Measurements from ENCODE around the gene ATG7.

Gene ATG7

DNA sequence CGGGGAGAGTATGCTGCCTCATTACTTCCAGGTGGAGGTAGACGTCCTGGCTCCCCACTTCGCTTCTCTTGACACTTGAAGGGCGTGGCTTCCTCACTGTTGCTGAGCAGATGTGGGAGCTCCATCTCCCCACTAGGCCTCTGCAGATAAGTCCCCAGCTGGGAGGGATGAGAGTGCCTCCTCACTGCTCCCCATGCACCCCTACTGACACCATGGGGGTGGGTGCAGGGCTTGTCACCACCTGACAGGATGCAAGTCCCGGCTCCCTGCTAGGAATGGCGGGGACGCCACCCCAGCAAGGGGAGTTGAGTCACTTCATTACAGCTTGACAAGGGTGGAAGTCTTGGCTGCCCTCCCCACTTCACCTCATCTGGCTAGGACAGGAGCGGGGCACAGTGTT, 36.8 kb upstream of the ATG7 start:
- no peak overlapping the region for H2AFZ ChIP-seq (ENCODE audit: low read depth, low read length, severe bottlenecking)
- no peak overlapping the region for H3K9ac ChIP-seq (ENCODE audit: low read length)
- H3F3A ChIP-seq (ENCODE audit: insufficient read depth): no peaks in the 10 kb centered on the region
- H3K27ac ChIP-seq (ENCODE audit: low read depth, low read length): no peak overlapping the region
- H3K36me3 ChIP-seq (ENCODE audit: low read length): no peaks in the 10 kb centered on the region
- H3K9me2 ChIP-seq (replicated peaks; ENCODE audit: insufficient read depth, low read length): no peaks in the 10 kb centered on the region
- TF ChIP-seq, protein P1, sequence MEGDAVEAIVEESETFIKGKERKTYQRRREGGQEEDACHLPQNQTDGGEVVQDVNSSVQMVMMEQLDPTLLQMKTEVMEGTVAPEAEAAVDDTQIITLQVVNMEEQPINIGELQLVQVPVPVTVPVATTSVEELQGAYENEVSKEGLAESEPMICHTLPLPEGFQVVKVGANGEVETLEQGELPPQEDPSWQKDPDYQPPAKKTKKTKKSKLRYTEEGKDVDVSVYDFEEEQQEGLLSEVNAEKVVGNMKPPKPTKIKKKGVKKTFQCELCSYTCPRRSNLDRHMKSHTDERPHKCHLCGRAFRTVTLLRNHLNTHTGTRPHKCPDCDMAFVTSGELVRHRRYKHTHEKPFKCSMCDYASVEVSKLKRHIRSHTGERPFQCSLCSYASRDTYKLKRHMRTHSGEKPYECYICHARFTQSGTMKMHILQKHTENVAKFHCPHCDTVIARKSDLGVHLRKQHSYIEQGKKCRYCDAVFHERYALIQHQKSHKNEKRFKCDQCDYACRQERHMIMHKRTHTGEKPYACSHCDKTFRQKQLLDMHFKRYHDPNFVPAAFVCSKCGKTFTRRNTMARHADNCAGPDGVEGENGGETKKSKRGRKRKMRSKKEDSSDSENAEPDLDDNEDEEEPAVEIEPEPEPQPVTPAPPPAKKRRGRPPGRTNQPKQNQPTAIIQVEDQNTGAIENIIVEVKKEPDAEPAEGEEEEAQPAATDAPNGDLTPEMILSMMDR (IDR thresholded peaks at IDR 0.05; ENCODE audit: insufficient read depth, low read length, poor library complexity, severe bottlenecking): no peak
- TF ChIP-seq EZH2phosphoT487 (conservative IDR thresholded peaks at IDR 0.05; ENCODE audit: low read length): no peak
- H3K4me3 ChIP-seq (ENCODE audit: insufficient read depth, low read length, poor library complexity, severe bottlenecking): no peak overlapping the region
- no peaks in the 10 kb centered on the region for H3K79me2 ChIP-seq (ENCODE audit: insufficient read depth, low read length)
- H3K9me3 ChIP-seq (ENCODE audit: insufficient read depth, low read length): 0 out of 2 replicates have a peak, but pooled peaks cover 4% of the 10 kb centered on the region
- H3K27me3 ChIP-seq (ENCODE audit: low read length): no peaks in the 10 kb centered on the region
- H3K4me2 ChIP-seq (ENCODE audit: low read depth, low read length, poor library complexity, severe bottlenecking): no peak overlapping the region
- no peaks in the 10 kb centered on the region for H4K20me1 ChIP-seq (ENCODE audit: low read depth, low read length)

DNA sequence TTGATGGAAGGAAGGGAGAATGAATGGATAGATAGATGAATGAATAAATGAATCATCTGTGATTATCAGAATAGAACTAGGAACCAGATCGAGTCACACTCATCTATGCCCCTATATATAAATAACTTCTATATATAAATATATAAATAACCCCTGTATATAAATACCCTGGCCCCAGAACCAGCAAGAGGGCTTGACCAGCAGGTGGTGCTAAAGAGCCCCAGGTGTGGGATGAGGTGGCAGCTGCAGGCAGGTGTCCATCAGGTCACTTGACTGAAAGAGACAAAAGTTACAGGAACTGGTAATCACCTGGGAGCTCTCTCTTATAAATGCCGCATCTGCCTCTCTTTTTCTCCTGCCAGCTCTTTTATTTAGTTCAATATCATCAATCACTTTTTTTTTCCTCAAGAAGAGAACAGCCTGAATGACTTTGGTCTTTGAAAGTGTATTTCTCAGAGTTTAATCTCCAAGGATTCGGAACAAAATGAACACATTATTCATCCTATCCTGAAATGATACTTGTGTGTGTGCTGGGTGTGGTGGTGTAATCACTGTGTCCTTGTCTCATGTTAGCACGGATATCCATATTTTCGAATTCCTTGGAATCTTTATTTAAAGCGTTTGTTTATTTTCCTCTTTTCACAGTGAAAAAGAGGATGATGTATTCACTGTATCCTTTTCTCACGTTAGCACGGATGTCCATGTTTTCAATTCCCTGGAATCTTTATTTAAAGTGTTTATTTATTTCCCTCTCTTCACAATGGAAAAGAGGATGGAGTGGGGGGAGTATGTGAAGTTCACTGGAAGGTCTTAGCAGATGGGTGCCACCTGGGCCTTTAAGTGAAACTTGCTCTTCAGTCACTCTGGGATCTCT, 35.4 kb upstream of the ATG7 start:
- H3K9ac ChIP-seq (ENCODE audit: low read length): no peak overlapping the region
- H3K4me2 ChIP-seq (ENCODE audit: low read depth, low read length, poor library complexity, severe bottlenecking): no peak overlapping the region
- H3K4me3 ChIP-seq (ENCODE audit: insufficient read depth, low read length, poor library complexity, severe bottlenecking): no peak overlapping the region
- H4K20me1 ChIP-seq (ENCODE audit: low read depth, low read length): no peaks in the 10 kb centered on the region
- TF ChIP-seq, protein P1 (IDR thresholded peaks at IDR 0.05; ENCODE audit: insufficient read depth, low read length, poor library complexity, severe bottlenecking): peak; percentile 88
- TF ChIP-seq EZH2phosphoT487 (conservative IDR thresholded peaks at IDR 0.05; ENCODE audit: low read length): no peak
- 0 out of 2 replicates have a peak, but pooled peaks cover 4% of the 10 kb centered on the region for H3K9me3 ChIP-seq (ENCODE audit: insufficient read depth, low read length)
- H3K27ac ChIP-seq (ENCODE audit: low read depth, low read length): no peak overlapping the region
- H3K79me2 ChIP-seq (ENCODE audit: insufficient read depth, low read length): no peaks in the 10 kb centered on the region
- H3K36me3 ChIP-seq (ENCODE audit: low read length): no peaks in the 10 kb centered on the region
- H3F3A ChIP-seq (ENCODE audit: insufficient read depth): no peaks in the 10 kb centered on the region
- H3K9me2 ChIP-seq (replicated peaks; ENCODE audit: insufficient read depth, low read length): no peaks in the 10 kb centered on the region
- no peaks in the 10 kb centered on the region for H3K27me3 ChIP-seq (ENCODE audit: low read length)
- no peak overlapping the region for H2AFZ ChIP-seq (ENCODE audit: low read depth, low read length, severe bottlenecking)

DNA sequence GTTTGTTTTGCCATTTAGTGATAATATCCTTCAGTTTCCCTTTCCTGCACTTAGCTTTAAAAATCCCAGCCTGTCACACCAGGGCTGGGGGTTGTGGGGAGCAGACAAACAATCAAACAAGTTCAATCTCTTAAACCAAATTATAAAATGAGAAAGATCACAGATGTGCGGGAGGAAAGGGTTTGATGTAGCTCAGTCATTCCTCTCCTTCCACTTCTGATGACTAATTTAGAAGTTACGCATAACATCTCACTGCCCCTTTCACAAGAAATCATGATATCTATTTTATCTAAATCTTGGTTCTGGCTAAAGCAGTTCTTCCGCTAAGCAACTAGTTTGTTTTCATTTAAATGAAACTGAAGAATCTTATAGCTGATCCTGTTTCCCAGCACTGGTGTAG, 34.1 kb upstream of the ATG7 start:
- H3K27me3 ChIP-seq (ENCODE audit: low read length): no peaks in the 10 kb centered on the region
- no peak overlapping the region for H3K9ac ChIP-seq (ENCODE audit: low read length)
- TF ChIP-seq EZH2phosphoT487 (conservative IDR thresholded peaks at IDR 0.05; ENCODE audit: low read length): no peak
- TF ChIP-seq, protein P1 (IDR thresholded peaks at IDR 0.05; ENCODE audit: insufficient read depth, low read length, poor library complexity, severe bottlenecking): no peak
- H2AFZ ChIP-seq (ENCODE audit: low read depth, low read length, severe bottlenecking): no peak overlapping the region
- H3F3A ChIP-seq (ENCODE audit: insufficient read depth): no peaks in the 10 kb centered on the region
- no peaks in the 10 kb centered on the region for H3K36me3 ChIP-seq (ENCODE audit: low read length)
- no peaks in the 10 kb centered on the region for H4K20me1 ChIP-seq (ENCODE audit: low read depth, low read length)
- no peak overlapping the region for H3K4me3 ChIP-seq (ENCODE audit: insufficient read depth, low read length, poor library complexity, severe bottlenecking)
- no peaks in the 10 kb centered on the region for H3K9me2 ChIP-seq (replicated peaks; ENCODE audit: insufficient read depth, low read length)
- H3K79me2 ChIP-seq (ENCODE audit: insufficient read depth, low read length): no peaks in the 10 kb centered on the region
- 0 out of 2 replicates have a peak, but pooled peaks cover 4% of the 10 kb centered on the region for H3K9me3 ChIP-seq (ENCODE audit: insufficient read depth, low read length)
- H3K27ac ChIP-seq (ENCODE audit: low read depth, low read length): no peak overlapping the region
- H3K4me2 ChIP-seq (ENCODE audit: low read depth, low read length, poor library complexity, severe bottlenecking): no peak overlapping the region

Data from SU-DHL-6 (cell line).